Activated CD8-positive, alpha-beta memory T cell treated with anti-CD3 and anti-CD28 coated beads for 36 hours (primary cell): ENCODE data around the gene MTHFS. TPM values are rescaled to one million over a fixed set of nuclear protein-coding genes. Genes with fewer than 3 reads are reported as not detected.

ENCODE experiments used
- CTCF ChIA-PET: fragments of 350-600 bp; sonication (Branson Sonifier 250); formaldehyde crosslinking; loops from one replicate; lab custom pipeline; 2021; ENCODE audit warnings: antibody characterized with exemption; lab: Charles Lee
- POLR2A ChIA-PET: fragments of 350-600 bp; sonication (Branson Sonifier 250); formaldehyde crosslinking; loops from one replicate; lab custom pipeline; 2021; ENCODE audit warnings: antibody characterized with exemption; lab: Charles Lee
- total RNA-seq, 2 experiments: library from RNA; stranded (reverse); gene quantifications; one replicate each; pipeline ENCODE4 v1.2.3, GENCODE V29; 2021

MTHFS gene
- total RNA-seq, 2 experiments from 2014 or later = 27.8 to 28.3 TPM

GRCh38 chr15:79849789-79850188 lies 47.0 kb downstream of the MTHFS start:
- ChIA-PET POLR2A (no interaction called here), CTCF (interaction anchor here (0.7 to 1.8 kb wide), 2 partner anchors 119 to 144 kb away, joined by 3 to 9 read pairs; no protein-coding TSS in a partner anchor)

- ChIA-PET POLR2A (interaction anchor here (0.6 kb wide), 1 partner anchor 926 kb away, joined by 5 read pairs; no protein-coding TSS in a partner anchor), CTCF (interaction anchor here (0.6 kb wide), 1 partner anchor 118 kb away, joined by 4 read pairs; no protein-coding TSS in a partner anchor)
Measured at GRCh38 chr15:79846539-79846938, 50.3 kb downstream of the MTHFS start.

GRCh38 chr15:79844221-79844620 lies 52.6 kb downstream of the MTHFS start:
- CTCF ChIA-PET = no interaction called here
- POLR2A ChIA-PET = no interaction called here

GRCh38 chr15:79837846-79838245 lies 59.0 kb downstream of the MTHFS start:
- ChIA-PET CTCF (no interaction called here), POLR2A (no interaction called here)

- POLR2A ChIA-PET = no interaction called here
Measured at GRCh38 chr15:79834495-79834894, 62.3 kb downstream of the MTHFS start.

GRCh38 chr15:79832367-79833120 lies 64.3 kb downstream of the MTHFS start:
- ChIA-PET CTCF (no interaction called here), POLR2A (no interaction called here)

More at GRCh38 chr15:79834495-79834894, 62.3 kb downstream of the MTHFS start:
- CTCF ChIA-PET = no interaction called here

GRCh38 chr15:79831604-79832003 lies 65.2 kb downstream of the MTHFS start:
- CTCF ChIA-PET = no interaction called here
- POLR2A ChIA-PET = no interaction called here

GRCh38 chr15:79829950-79830349 lies 66.9 kb downstream of the MTHFS start:
- CTCF ChIA-PET = no interaction called here
- POLR2A ChIA-PET = no interaction called here

GRCh38 chr15:79828447-79828846 lies 68.4 kb downstream of the MTHFS start:
- POLR2A ChIA-PET = no interaction called here
- CTCF ChIA-PET = interaction anchor here (0.7 kb wide), 1 partner anchor 480 kb away, joined by 3 read pairs; no protein-coding TSS in a partner anchor

GRCh38 chr15:79826800-79827199 lies 70.0 kb downstream of the MTHFS start:
- ChIA-PET POLR2A (no interaction called here), CTCF (no interaction called here)

GRCh38 chr15:79824136-79824701 lies 72.6 kb downstream of the MTHFS start:
- ChIA-PET POLR2A (no interaction called here), CTCF (no interaction called here)

GRCh38 chr15:79820820-79821219 lies 76.0 kb downstream of the MTHFS start:
- ChIA-PET CTCF (no interaction called here), POLR2A (no interaction called here)

- POLR2A ChIA-PET = no interaction called here
- CTCF ChIA-PET = no interaction called here
Measured at GRCh38 chr15:79820176-79820575, 76.6 kb downstream of the MTHFS start.

GRCh38 chr15:79816571-79816970 lies 80.2 kb downstream of the MTHFS start:
- CTCF ChIA-PET = no interaction called here
- POLR2A ChIA-PET = no interaction called here

GRCh38 chr15:79815468-79815867 lies 81.3 kb downstream of the MTHFS start:
- CTCF ChIA-PET = interaction anchor here (0.9 kb wide), 1 partner anchor 9 kb away, joined by 5 read pairs; no protein-coding TSS in a partner anchor
- POLR2A ChIA-PET = no interaction called here

GRCh38 chr15:79812541-79812940 lies 84.3 kb downstream of the MTHFS start:
- POLR2A ChIA-PET = no interaction called here
- CTCF ChIA-PET = no interaction called here

- CTCF ChIA-PET = no interaction called here
- POLR2A ChIA-PET = no interaction called here
Measured at GRCh38 chr15:79811406-79812405, 85.1 kb downstream of the MTHFS start.

GRCh38 chr15:79804838-79805237 lies 92.0 kb downstream of the MTHFS start:
- CTCF ChIA-PET = no interaction called here
- POLR2A ChIA-PET = no interaction called here

GRCh38 chr15:79798311-79798710 lies 98.5 kb downstream of the MTHFS start:
- POLR2A ChIA-PET = no interaction called here
- CTCF ChIA-PET = interaction anchor here (0.6 kb wide), 1 partner anchor 217 kb away, joined by 3 read pairs; no protein-coding TSS in a partner anchor
